ENCODE measurements around the gene SLC22A2. TPM values are rescaled to one million over a fixed set of nuclear protein-coding genes. Genes with fewer than 3 reads are reported as not detected.

Gene SLC22A2
- total and polyA plus RNA-seq, 5 experiments from 2014 or later = not detected

DNA sequence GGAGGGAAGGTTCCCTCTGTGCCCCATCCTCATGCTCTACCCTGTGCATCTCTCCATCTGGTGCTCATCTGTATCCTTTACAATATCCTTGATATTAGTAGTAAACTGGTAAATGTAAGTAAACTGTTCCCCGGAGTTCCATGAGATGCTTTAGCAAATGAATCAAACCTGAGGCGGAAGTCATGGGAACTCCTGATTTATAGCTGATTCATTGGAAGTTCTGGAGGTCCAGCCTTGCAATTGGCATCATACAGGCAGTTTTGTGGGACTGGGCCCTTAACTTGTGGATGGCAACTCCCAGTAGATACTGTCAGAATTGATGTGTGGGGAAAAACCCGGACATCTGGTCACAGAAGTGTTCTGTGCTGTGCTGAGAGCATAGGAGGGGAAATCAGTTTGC is 11.2 kb upstream of the SLC22A2 start:
- DNase-seq (no peak), ATAC-seq (no peak)
- H3K4me1 Mint-ChIP-seq = peaks cover 3 to 7% (median 6%) of the 10 kb centered on the region in 4 donors
- no peaks in the 10 kb centered on the region for H3K9me3 Mint-ChIP-seq
- H3K27ac Mint-ChIP-seq = no peak overlapping the region
- POLR2A ChIA-PET = no interaction called here
- no peaks in the 10 kb centered on the region for H3K36me3 Mint-ChIP-seq
- no peak overlapping the region for H3K4me3 Mint-ChIP-seq
- H3K27me3 Mint-ChIP-seq = peaks cover 0 to 20% (median 4%) of the 10 kb centered on the region in 5 donors

DNA sequence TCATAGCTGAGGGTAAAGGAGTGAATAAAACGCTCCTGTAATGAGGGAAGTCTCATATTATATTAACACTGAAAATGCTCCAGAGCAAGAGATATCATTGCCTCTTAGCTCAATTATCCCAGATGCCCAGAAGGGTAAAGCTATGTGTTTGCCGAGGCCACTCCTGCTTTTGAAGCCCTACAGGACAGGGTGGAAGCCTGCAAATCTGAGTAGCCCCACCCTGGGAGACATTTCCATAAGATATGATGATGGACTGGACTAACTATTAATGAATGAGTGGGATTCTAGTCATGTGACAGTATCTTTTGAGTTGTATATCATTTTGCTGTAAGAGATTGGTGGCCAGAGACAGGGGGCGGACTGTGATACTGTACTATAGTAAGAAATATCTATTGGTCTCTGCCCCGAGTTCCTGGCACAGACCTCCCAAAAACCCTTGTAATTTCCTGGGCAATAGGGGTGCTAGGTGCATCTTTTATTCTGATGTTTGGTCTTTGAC is 10.5 kb upstream of the SLC22A2 start:
- Mint-ChIP-seq H3K4me3 (no peak overlapping the region), H3K36me3 (no peaks in the 10 kb centered on the region), H3K27ac (no peak overlapping the region), H3K4me1 (peaks cover 3 to 7% (median 6%) of the 10 kb centered on the region in 4 donors), H3K27me3 (peaks cover 0 to 20% (median 4%) of the 10 kb centered on the region in 5 donors), H3K9me3 (no peaks in the 10 kb centered on the region)
- POLR2A ChIA-PET = no interaction called here
- no peak for DNase-seq
- ATAC-seq = no peak

DNA sequence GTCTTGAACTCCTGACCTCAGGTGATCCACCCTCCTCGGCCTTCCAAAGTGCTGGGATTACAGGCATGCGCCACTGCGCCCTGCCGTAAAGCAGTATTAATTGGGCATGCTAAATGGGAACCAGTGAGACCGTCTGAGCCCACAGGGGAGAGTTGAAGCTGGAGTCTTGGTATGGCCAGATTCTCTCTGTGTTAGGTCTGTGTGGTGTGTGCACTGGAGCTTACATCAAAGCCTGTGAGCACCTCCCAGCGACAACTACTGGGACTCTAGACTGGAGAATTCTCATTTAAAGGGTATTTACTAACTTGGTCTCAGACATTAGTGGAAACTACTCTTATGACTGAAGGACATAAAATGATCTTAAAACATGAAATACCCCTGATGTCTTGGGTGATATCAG is 8.5 kb upstream of the SLC22A2 start:
- DNase-seq (no peak), ATAC-seq (no peak)
- POLR2A ChIA-PET = no interaction called here
- H3K27me3 Mint-ChIP-seq = peaks cover 0 to 20% (median 1%) of the 10 kb centered on the region in 5 donors
- no peak overlapping the region for H3K27ac Mint-ChIP-seq
- H3K4me3 Mint-ChIP-seq = no peak overlapping the region
- no peaks in the 10 kb centered on the region for H3K9me3 Mint-ChIP-seq
- H3K4me1 Mint-ChIP-seq = peaks cover 6 to 7% (median 6%) of the 10 kb centered on the region in 4 donors
- no peaks in the 10 kb centered on the region for H3K36me3 Mint-ChIP-seq

DNA sequence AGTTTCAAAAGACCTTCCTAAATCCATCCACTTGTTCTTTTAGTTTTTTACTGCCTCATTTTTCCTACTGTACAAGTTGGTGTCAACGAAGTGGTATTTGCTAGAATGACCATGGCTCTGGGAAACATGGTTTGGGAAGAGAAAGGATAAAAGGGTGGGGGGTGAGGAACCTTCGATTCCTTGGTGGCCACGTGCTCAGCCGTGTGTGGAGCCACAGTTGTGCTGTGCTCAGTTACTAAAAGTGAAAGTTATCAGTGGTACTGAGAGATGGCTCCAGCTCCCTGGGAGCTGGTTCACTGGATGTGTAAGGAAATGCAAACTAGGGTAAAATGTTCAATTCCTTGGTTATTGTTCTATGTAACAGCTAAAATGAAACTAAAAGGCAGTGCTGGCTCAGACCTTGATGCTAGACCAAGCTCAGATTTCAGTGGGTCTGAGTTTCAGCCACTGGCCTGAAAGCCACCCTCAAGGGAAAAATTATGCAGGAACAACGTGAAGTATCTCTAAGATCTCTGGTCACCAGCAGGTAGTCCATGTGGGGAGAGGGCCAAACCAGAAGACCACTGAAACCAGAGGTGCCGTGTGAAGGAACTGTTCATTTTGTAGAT is 7.4 kb upstream of the SLC22A2 start:
- POLR2A ChIA-PET = no interaction called here
- Mint-ChIP-seq H3K27ac (peak overlapping the region in 2 of 10 donors; percentile 8 to 15), H3K4me3 (peak overlapping the region in 3 of 10 donors; percentile 13 to 59 (median 51)), H3K27me3 (peaks cover 0 to 11% (median 1%) of the 10 kb centered on the region in 5 donors), H3K4me1 (peaks cover 6 to 7% (median 6%) of the 10 kb centered on the region in 4 donors), H3K36me3 (no peaks in the 10 kb centered on the region), H3K9me3 (no peaks in the 10 kb centered on the region)
- ATAC-seq (no peak), DNase-seq (no peak)

DNA sequence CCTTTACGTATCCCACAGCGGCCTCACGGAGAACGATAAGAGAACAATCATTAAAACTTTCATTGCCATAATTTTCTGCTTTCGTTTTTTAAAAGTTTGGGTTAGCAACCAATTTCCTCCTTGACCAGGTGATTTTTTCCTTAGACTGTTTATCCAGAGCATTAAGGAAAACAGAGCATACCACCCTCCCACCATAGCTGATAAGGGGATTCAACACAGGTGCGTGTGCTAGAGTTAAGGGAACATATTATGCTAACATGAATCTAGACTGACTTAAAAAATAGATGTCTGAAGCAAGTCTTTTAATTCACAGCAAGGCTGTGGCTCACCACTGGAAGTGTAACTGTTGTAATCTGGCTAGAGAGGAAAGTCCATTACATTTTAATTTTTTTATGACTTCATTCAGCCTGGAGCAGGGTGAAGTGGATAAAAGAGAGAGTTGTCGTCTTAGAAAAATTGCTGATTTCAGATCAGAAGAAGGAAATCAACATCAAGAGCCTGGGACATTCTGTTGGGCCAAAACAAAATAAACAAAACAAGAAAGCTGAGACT is 5.5 kb upstream of the SLC22A2 start:
- Mint-ChIP-seq H3K27me3 (peaks cover 4 to 26% (median 8%) of the 10 kb centered on the region in 5 donors), H3K36me3 (no peaks in the 10 kb centered on the region), H3K4me1 (peaks cover 6 to 7% (median 6%) of the 10 kb centered on the region in 4 donors), H3K27ac (no peak overlapping the region), H3K4me3 (no peak overlapping the region), H3K9me3 (no peaks in the 10 kb centered on the region)
- POLR2A ChIA-PET = no interaction called here
- DNase-seq (no peak), ATAC-seq (no peak)

DNA sequence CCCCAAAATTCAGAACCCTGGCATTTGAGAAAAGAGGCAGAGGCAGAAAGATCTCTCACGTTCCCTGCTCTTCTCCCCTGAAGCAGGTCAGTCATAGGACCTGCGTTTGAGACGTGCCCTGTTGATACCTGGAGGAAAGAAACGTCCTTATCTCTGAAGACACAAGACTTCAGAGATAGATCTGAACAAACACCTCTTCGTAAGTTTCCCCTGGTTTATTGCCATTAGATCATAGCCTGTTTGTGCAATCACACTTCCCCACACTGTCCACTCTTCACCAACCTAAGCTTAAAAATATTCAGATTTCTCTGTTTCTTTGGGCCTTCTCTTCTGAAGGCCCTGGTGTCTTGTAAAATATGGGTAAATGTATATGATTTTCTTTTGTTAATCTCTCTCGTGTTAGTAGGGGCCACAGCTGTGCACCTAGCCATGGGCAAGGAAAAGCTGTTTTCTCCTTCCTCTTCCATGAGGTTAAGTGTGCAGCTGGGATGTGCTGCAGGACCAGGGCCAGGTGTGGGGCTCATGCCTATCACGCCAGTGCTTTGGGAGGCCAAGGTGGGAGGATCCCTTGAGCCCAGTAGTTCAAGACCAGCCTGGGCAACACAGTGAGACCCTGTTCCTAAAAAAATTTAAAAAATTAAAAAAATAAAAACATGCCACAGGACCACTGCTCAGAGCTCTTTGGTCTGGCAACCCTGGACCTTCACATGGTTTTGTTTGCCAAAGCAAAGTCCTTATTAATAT is 4.7 kb upstream of the SLC22A2 start:
- H3K4me3 Mint-ChIP-seq = no peak overlapping the region
- peaks cover 2 to 30% (median 8%) of the 10 kb centered on the region in 5 donors for H3K27me3 Mint-ChIP-seq
- DNase-seq = no peak
- H3K27ac Mint-ChIP-seq = no peak overlapping the region
- no peaks in the 10 kb centered on the region for H3K36me3 Mint-ChIP-seq
- ATAC-seq = no peak
- POLR2A ChIA-PET = no interaction called here
- no peaks in the 10 kb centered on the region for H3K9me3 Mint-ChIP-seq
- H3K4me1 Mint-ChIP-seq = peaks cover 6 to 7% (median 6%) of the 10 kb centered on the region in 4 donors

DNA sequence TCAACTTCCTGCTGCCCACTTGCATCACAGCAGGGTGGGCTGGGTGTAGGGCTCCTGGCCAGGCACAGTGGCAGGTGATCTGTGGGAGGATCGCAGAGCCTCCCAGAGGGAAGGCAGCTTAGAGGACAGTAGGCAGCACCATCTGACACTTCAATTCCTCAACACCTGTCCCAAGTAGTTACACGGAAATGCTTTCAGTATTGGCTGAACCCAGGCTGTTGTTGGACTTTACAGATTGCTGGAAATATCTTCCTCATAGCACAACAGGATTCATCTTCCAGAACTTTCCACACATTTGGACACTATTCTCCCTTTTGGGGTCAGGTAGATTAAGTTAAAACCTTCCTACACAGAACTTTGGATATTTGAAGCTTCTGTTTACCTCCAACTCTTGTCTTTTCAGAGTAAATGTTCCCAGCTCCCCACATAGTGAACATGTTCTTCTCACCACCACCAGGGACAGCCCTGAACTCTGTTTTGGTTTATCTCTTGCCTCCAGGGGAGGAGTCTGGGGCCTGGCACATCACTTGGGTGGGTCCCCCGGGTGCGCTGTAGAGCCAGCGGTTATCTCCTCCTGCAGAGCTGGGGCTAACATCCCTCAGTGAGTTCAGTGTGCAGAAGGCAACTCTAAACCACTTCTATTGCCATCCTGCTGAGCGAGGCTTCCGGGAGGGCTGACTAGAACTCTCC is 3.5 kb upstream of the SLC22A2 start:
- Mint-ChIP-seq H3K27ac (no peak overlapping the region), H3K36me3 (no peaks in the 10 kb centered on the region), H3K9me3 (no peaks in the 10 kb centered on the region), H3K4me3 (no peak overlapping the region), H3K27me3 (peaks cover 4 to 32% (median 8%) of the 10 kb centered on the region in 5 donors), H3K4me1 (peaks cover 6 to 7% (median 6%) of the 10 kb centered on the region in 4 donors)
- DNase-seq (peak in 2 of 10 donors; percentile 2 to 19), ATAC-seq (peak in 1 of 2 donors; percentile 66)
- POLR2A ChIA-PET = no interaction called here

DNA sequence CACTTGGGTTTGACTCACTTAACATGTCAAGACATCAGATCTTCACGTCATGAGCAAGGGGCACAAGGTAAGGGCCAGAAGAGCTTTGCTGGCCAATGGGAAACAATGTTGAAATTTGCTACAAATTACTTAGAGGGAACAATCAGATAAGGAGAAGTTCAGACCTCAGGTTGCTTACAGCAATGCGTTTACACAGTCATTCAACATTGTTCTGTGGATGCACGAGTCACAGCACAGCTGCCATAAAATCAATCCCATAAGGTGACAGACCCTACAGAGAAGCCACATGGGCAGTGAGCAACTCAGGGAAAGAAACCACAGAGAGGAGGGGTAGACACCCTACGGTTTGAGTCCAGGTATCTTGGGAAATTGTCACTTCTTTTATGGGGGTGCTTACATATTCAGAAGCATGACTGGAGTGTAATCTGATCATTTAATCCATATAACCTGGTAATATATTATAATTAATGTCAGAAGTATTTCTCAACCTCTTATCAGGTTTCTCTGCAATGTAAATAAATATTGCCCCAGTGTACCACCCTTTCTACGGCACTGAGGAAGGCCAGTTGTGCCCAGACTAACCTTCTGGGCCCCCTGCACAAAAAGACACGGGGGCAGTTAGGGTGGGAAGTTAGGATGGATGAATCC is 2.3 kb upstream of the SLC22A2 start:
- POLR2A ChIA-PET = no interaction called here
- H3K27me3 Mint-ChIP-seq = peaks cover 4 to 43% (median 8%) of the 10 kb centered on the region in 5 donors
- no peak overlapping the region for H3K27ac Mint-ChIP-seq
- ATAC-seq = no peak
- DNase-seq = no peak
- no peaks in the 10 kb centered on the region for H3K36me3 Mint-ChIP-seq
- H3K9me3 Mint-ChIP-seq = no peaks in the 10 kb centered on the region
- H3K4me1 Mint-ChIP-seq = peaks cover under 1 to 4% (median under 1%) of the 10 kb centered on the region in 4 donors
- H3K4me3 Mint-ChIP-seq = no peak overlapping the region

DNA sequence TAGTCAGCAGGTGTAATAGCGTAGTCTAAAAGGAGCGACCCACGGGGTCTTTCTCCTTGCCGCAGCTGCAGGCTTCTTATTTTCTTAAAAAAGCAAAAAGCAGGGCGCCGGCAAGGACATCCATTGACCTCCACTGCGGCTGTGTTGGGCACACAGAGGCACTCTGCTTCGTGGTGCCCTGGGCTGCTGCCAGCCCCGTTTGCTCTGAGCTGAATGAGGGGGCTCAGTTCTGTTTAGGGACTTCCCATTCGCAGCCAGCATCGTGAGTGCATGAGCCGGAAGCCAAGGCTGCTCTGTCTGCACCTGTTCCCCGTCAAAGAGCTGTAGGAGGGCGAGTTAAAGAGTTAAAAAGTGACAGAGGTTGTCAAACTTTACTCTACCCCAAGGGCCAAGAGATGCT is 1.7 kb upstream of the SLC22A2 start:
- POLR2A ChIA-PET = no interaction called here
- H3K4me1 Mint-ChIP-seq = peaks cover 0 to 4% (median 0%) of the 10 kb centered on the region in 4 donors
- no peaks in the 10 kb centered on the region for H3K9me3 Mint-ChIP-seq
- H3K36me3 Mint-ChIP-seq = no peaks in the 10 kb centered on the region
- ATAC-seq = no peak
- H3K27ac Mint-ChIP-seq = no peak overlapping the region
- peaks cover 4 to 49% (median 8%) of the 10 kb centered on the region in 5 donors for H3K27me3 Mint-ChIP-seq
- no peak for DNase-seq
- H3K4me3 Mint-ChIP-seq = no peak overlapping the region

DNA sequence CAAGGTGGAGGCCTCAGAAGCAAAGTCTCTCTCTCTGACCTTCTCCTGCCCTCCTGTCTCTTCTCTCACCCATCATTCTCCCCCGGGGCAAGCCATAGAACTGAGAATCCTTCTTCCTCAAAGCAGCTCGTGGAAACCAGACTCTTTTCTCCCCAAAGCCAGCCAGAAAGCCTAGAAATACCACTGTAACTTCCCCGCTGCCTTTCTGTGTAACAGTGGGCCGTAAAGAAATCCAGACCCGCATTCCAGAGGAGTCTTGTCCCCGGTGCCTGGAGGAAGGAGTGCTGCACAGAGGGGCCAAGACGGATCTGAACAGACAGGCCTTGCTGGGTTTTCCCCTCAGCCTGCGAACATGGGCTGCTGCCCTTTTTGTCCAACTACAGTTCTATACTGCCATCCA is 977 bp upstream of the SLC22A2 start:
- Mint-ChIP-seq H3K27me3 (peaks cover 8 to 57% (median 10%) of the 10 kb centered on the region in 5 donors), H3K9me3 (no peaks in the 10 kb centered on the region), H3K4me3 (no peak overlapping the region), H3K36me3 (no peaks in the 10 kb centered on the region), H3K4me1 (peaks cover 0 to 2% (median 0%) of the 10 kb centered on the region in 4 donors), H3K27ac (peak overlapping the region in 1 of 10 donors; percentile 9)
- POLR2A ChIA-PET = no interaction called here
- no peak for DNase-seq
- ATAC-seq = no peak

DNA sequence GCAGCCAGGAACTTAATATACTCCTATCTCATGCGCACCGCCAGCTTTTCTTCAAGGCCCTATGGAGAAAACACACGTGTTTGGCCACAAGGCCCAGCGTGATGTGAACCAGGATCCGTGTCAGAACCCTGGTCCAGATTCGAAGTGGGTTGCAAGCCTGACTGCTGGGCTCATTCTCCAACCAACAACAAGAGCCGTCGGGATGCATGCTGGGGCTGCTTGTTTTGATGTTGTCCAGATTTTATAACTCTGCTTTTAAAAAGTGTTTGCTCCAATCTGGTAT is 463 bp upstream of the SLC22A2 start:
- peaks cover 8 to 62% (median 13%) of the 10 kb centered on the region in 5 donors for H3K27me3 Mint-ChIP-seq
- ATAC-seq (no peak), DNase-seq (no peak)
- no peak overlapping the region for H3K4me3 Mint-ChIP-seq
- H3K36me3 Mint-ChIP-seq = no peaks in the 10 kb centered on the region
- H3K27ac Mint-ChIP-seq = peak overlapping the region in 1 of 10 donors; percentile 32
- peaks cover 0 to 2% (median 0%) of the 10 kb centered on the region in 4 donors for H3K4me1 Mint-ChIP-seq
- no peaks in the 10 kb centered on the region for H3K9me3 Mint-ChIP-seq
- POLR2A ChIA-PET = no interaction called here

DNA sequence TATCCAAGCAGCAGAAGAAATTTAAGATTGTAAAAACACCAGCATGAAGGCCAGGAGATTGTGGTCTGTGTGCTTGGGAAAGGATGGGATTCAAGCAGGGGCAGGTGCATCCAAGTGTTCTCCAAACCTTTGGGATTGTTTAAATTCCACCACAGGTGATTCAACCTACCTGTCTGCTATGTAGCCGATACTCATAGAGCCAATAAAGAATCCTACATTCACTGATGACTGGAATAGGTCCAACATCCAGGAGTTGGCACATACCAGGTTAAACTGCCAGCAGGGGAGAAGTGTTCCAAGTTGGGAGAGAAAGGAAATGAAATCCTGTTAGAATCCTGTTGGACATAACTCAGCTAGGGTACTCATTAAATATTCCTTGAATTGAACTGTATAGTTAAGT is 2.2 kb downstream of the SLC22A2 start:
- H3K9me3 Mint-ChIP-seq = no peaks in the 10 kb centered on the region
- no peaks in the 10 kb centered on the region for H3K4me1 Mint-ChIP-seq
- no peak overlapping the region for H3K27ac Mint-ChIP-seq
- peaks cover 11 to 71% (median 21%) of the 10 kb centered on the region in 5 donors for H3K27me3 Mint-ChIP-seq
- no peak for ATAC-seq
- POLR2A ChIA-PET = no interaction called here
- H3K36me3 Mint-ChIP-seq = no peaks in the 10 kb centered on the region
- no peak for DNase-seq
- no peak overlapping the region for H3K4me3 Mint-ChIP-seq

Measured in naive thymus-derived CD8-positive, alpha-beta T cell (primary cell).